GM19455 (cell line): ENCODE results near the gene LARGE2.

Experiments used
- ATAC-seq: cut with Tn5 transposase; IDR thresholded peaks from one replicate; pipeline ENCODE4 v1.9.1; 2021; ENCODE audit not compliant: unreplicated experiment

Gene LARGE2

GRCh38 chr11:45922425-45923082, at the start of gene LARGE2:
LARGE2 (plus strand) TSS chr11:45922656; CDS start chr11:45922883, 227 bp downstream.
- ATAC-seq, result no peak

- no peak for ATAC-seq
Measured at GRCh38 chr11:45876401-45876800, 46.1 kb upstream of the LARGE2 start.

GRCh38 chr11:45877221-45877620, 45.2 kb upstream of the LARGE2 start:
- no peak for ATAC-seq

GRCh38 chr11:45877845-45878244, 44.6 kb upstream of the LARGE2 start:
- ATAC-seq, result no peak

GRCh38 chr11:45879803-45880686, 42.4 kb upstream of the LARGE2 start:
- ATAC-seq, result no peak

GRCh38 chr11:45880772-45881570, 41.5 kb upstream of the LARGE2 start:
- ATAC-seq, result no peak

- no peak for ATAC-seq
Measured at GRCh38 chr11:45881708-45882368, 40.6 kb upstream of the LARGE2 start.

- ATAC-seq, result no peak
Measured at GRCh38 chr11:45884596-45885185, 37.8 kb upstream of the LARGE2 start.

- peak; percentile 59 for ATAC-seq
Measured at GRCh38 chr11:45885274-45885920, 37.1 kb upstream of the LARGE2 start, which contains the start of gene MAPK8IP1. MAPK8IP1 (plus strand) TSS chr11:45885651; CDS start chr11:45885821, 170 bp downstream.

- no peak for ATAC-seq
Measured at GRCh38 chr11:45885921-45886721, 36.3 kb upstream of the LARGE2 start.

GRCh38 chr11:45886816-45887520, 35.5 kb upstream of the LARGE2 start:
- no peak for ATAC-seq

- no peak for ATAC-seq
Measured at GRCh38 chr11:45887587-45887986, 34.9 kb upstream of the LARGE2 start.

- no peak for ATAC-seq
Measured at GRCh38 chr11:45889555-45889954, 32.9 kb upstream of the LARGE2 start.

GRCh38 chr11:45889966-45890365, 32.5 kb upstream of the LARGE2 start:
- ATAC-seq, result no peak

GRCh38 chr11:45890886-45891550, 31.4 kb upstream of the LARGE2 start:
- ATAC-seq, result no peak

- ATAC-seq, result no peak
Measured at GRCh38 chr11:45892856-45893255, 29.6 kb upstream of the LARGE2 start.

- no peak for ATAC-seq
Measured at GRCh38 chr11:45894555-45895247, 27.8 kb upstream of the LARGE2 start.
